Measurements from ENCODE around the gene NIPAL4. TPM values are rescaled to one million over a fixed set of nuclear protein-coding genes. Genes with fewer than 3 reads are reported as not detected.
"Not testable (repeated sequence)": the region's sequence is repeated elsewhere in the genome, so short reads cannot be mapped to it uniquely, and the experiment has no call there.

NIPAL4 gene
- total RNA-seq, 1 donor from 2014 or later: not detected

GRCh38 chr5:157463081-157463480 lies 3.1 kb downstream of the NIPAL4 start:
- DNase-seq (ENCODE audit: low read depth in 2 of 2): no peak

GRCh38 chr5:157463621-157464518 lies 3.9 kb downstream of the NIPAL4 start:
- DNase-seq (ENCODE audit: low read depth in 2 of 2): peak in 1 of 2 donors; percentile 32

GRCh38 chr5:157464519-157465171 lies 4.6 kb downstream of the NIPAL4 start:
- DNase-seq (ENCODE audit: low read depth in 2 of 2): peak in 1 of 2 donors; percentile 32

- no peak for DNase-seq (ENCODE audit: low read depth in 2 of 2)
These were observed 8.4 kb downstream of the NIPAL4 start for GRCh38 chr5:157468293-157468965.

GRCh38 chr5:157469073-157469472 lies 9.1 kb downstream of the NIPAL4 start:
- DNase-seq (ENCODE audit: low read depth in 2 of 2): no peak

- DNase-seq (ENCODE audit: low read depth in 2 of 2): no peak
These were observed 9.7 kb downstream of the NIPAL4 start for GRCh38 chr5:157469687-157470086.

- DNase-seq (ENCODE audit: low read depth in 2 of 2): no peak
These were observed 10.6 kb downstream of the NIPAL4 start for GRCh38 chr5:157470631-157471030.

GRCh38 chr5:157471709-157472108 lies 11.7 kb downstream of the NIPAL4 start:
- peak in 1 of 2 donors; percentile 33 for DNase-seq (ENCODE audit: low read depth in 2 of 2)

- peak in 1 of 2 donors; percentile 22 for DNase-seq (ENCODE audit: low read depth in 2 of 2)
These were observed 13.6 kb downstream of the NIPAL4 start for GRCh38 chr5:157473383-157474320.

GRCh38 chr5:157475432-157475831 lies 15.4 kb downstream of the NIPAL4 start:
- DNase-seq (ENCODE audit: low read depth in 2 of 2): no peak

- peak; percentile 43 to 76 for DNase-seq (ENCODE audit: low read depth in 2 of 2)
These were observed 16.8 kb downstream of the NIPAL4 start for GRCh38 chr5:157476702-157477408.

GRCh38 chr5:157477814-157478494 lies 17.9 kb downstream of the NIPAL4 start:
- no peak for DNase-seq (ENCODE audit: low read depth in 2 of 2)

- no peak for DNase-seq (ENCODE audit: low read depth in 2 of 2)
These were observed 18.7 kb downstream of the NIPAL4 start for GRCh38 chr5:157478726-157479125.

- DNase-seq (ENCODE audit: low read depth in 2 of 2): no peak
These were observed 19.2 kb downstream of the NIPAL4 start for GRCh38 chr5:157479166-157479565.

GRCh38 chr5:157479612-157480510 lies 19.8 kb downstream of the NIPAL4 start:
- no peak for DNase-seq (ENCODE audit: low read depth in 2 of 2)

- no peak for DNase-seq (ENCODE audit: low read depth in 2 of 2)
These were observed 21.3 kb downstream of the NIPAL4 start for GRCh38 chr5:157481265-157481664.

- no peak for DNase-seq (ENCODE audit: low read depth in 2 of 2)
These were observed 21.7 kb downstream of the NIPAL4 start for GRCh38 chr5:157481666-157482065.

GRCh38 chr5:157482702-157483101 lies 22.7 kb downstream of the NIPAL4 start:
- DNase-seq (ENCODE audit: low read depth in 2 of 2): not testable (repeated sequence)

GRCh38 chr5:157484768-157485167 lies 24.8 kb downstream of the NIPAL4 start:
- DNase-seq (ENCODE audit: low read depth in 2 of 2): no peak
